Measurements from ENCODE around the gene PDCL2. TPM values are rescaled to one million over a fixed set of nuclear protein-coding genes. Genes with fewer than 3 reads are reported as not detected.

PDCL2 gene
- polyA plus RNA-seq, 4 donors = not detected

- no peaks in the 10 kb centered on the region for H3K4me1 ChIP-seq (ENCODE audit: control insufficient read depth in 3 of 3, insufficient read depth in 2 of 3, low read depth in 1 of 3, low read length in 2 of 3)
- H3K27me3 ChIP-seq (ENCODE audit: control insufficient read depth in 3 of 3, insufficient read depth in 3 of 3, low read length in 3 of 3) = no peaks in the 10 kb centered on the region
- WGBS, 3 donors = 60 to 77% (median 67%) methylated on average over 1 of the region's 1 CpG
- DNase-seq = no peak
- no peaks in the 10 kb centered on the region for H3K36me3 ChIP-seq (ENCODE audit: control insufficient read depth in 3 of 3, insufficient read depth in 2 of 3, low read depth in 1 of 3, low read length in 3 of 3)
- peaks cover 0 to 9% of the 10 kb centered on the region in 2 donors for H3K9me3 ChIP-seq (ENCODE audit: control insufficient read depth in 2 of 2, insufficient read depth in 1 of 2, low read depth in 1 of 2, low read length in 1 of 2)
- H3K27ac ChIP-seq (ENCODE audit: low read depth in 1 of 3, low read length in 2 of 3) = no peak overlapping the region
- no peak for FAIRE-seq
- no peak overlapping the region for H3K4me3 ChIP-seq (ENCODE audit: low read depth in 1 of 3, low read length in 3 of 3)
Measured at GRCh38 chr4:55575513-55575912, 16.5 kb downstream of the PDCL2 start.

- Histone ChIP-seq H3K4me1 (ENCODE audit: control insufficient read depth in 3 of 3, insufficient read depth in 2 of 3, low read depth in 1 of 3, low read length in 2 of 3) (no peaks in the 10 kb centered on the region), H3K9me3 (ENCODE audit: control insufficient read depth in 2 of 2, insufficient read depth in 1 of 2, low read depth in 1 of 2, low read length in 1 of 2) (peaks cover 0 to 9% of the 10 kb centered on the region in 2 donors), H3K27me3 (ENCODE audit: control insufficient read depth in 3 of 3, insufficient read depth in 3 of 3, low read length in 3 of 3) (no peaks in the 10 kb centered on the region), H3K36me3 (ENCODE audit: control insufficient read depth in 3 of 3, insufficient read depth in 2 of 3, low read depth in 1 of 3, low read length in 3 of 3) (no peaks in the 10 kb centered on the region), H3K4me3 (ENCODE audit: low read depth in 1 of 3, low read length in 3 of 3) (no peak overlapping the region), H3K27ac (ENCODE audit: low read depth in 1 of 3, low read length in 2 of 3) (no peak overlapping the region)
- no peak for DNase-seq
- WGBS, 3 donors = 54 to 59% (median 57%) methylated on average over 1 of the region's 1 CpG
- no peak for FAIRE-seq
Measured at GRCh38 chr4:55574252-55574651, 17.8 kb downstream of the PDCL2 start.

- FAIRE-seq (no peak), DNase-seq (no peak)
- 72 to 83% (median 78%) methylated on average over 3 of the region's 3 CpGs for whole genome bisulfite sequencing, 3 donors
- Histone ChIP-seq H3K36me3 (ENCODE audit: control insufficient read depth in 3 of 3, insufficient read depth in 2 of 3, low read depth in 1 of 3, low read length in 3 of 3) (no peaks in the 10 kb centered on the region), H3K27ac (ENCODE audit: low read depth in 1 of 3, low read length in 2 of 3) (no peak overlapping the region), H3K4me1 (ENCODE audit: control insufficient read depth in 3 of 3, insufficient read depth in 2 of 3, low read depth in 1 of 3, low read length in 2 of 3) (no peaks in the 10 kb centered on the region), H3K27me3 (ENCODE audit: control insufficient read depth in 3 of 3, insufficient read depth in 3 of 3, low read length in 3 of 3) (no peaks in the 10 kb centered on the region), H3K4me3 (ENCODE audit: low read depth in 1 of 3, low read length in 3 of 3) (no peak overlapping the region), H3K9me3 (ENCODE audit: control insufficient read depth in 2 of 2, insufficient read depth in 1 of 2, low read depth in 1 of 2, low read length in 1 of 2) (no peaks in the 10 kb centered on the region)
Measured at GRCh38 chr4:55571806-55572205, 20.2 kb downstream of the PDCL2 start.

GRCh38 chr4:55568905-55569504 is 23.0 kb downstream of the PDCL2 start:
- H3K27ac ChIP-seq (ENCODE audit: low read depth in 1 of 3, low read length in 2 of 3) = no peak overlapping the region
- no peaks in the 10 kb centered on the region for H3K9me3 ChIP-seq (ENCODE audit: control insufficient read depth in 2 of 2, insufficient read depth in 1 of 2, low read depth in 1 of 2, low read length in 1 of 2)
- DNase-seq (no peak), FAIRE-seq (no peak)
- no peak overlapping the region for H3K4me3 ChIP-seq (ENCODE audit: low read depth in 1 of 3, low read length in 3 of 3)
- no peaks in the 10 kb centered on the region for H3K27me3 ChIP-seq (ENCODE audit: control insufficient read depth in 3 of 3, insufficient read depth in 3 of 3, low read length in 3 of 3)
- H3K4me1 ChIP-seq (ENCODE audit: control insufficient read depth in 3 of 3, insufficient read depth in 2 of 3, low read depth in 1 of 3, low read length in 2 of 3) = no peaks in the 10 kb centered on the region
- 66 to 78% (median 70%) methylated on average over 1 of the region's 1 CpG for WGBS, 3 donors
- no peaks in the 10 kb centered on the region for H3K36me3 ChIP-seq (ENCODE audit: control insufficient read depth in 3 of 3, insufficient read depth in 2 of 3, low read depth in 1 of 3, low read length in 3 of 3)

GRCh38 chr4:55561889-55562288 is 30.2 kb downstream of the PDCL2 start:
- 93% methylated on average over 1 of the region's 1 CpG for WGBS, 3 donors
- H3K9me3 ChIP-seq (ENCODE audit: control insufficient read depth in 2 of 2, insufficient read depth in 1 of 2, low read depth in 1 of 2, low read length in 1 of 2) = no peaks in the 10 kb centered on the region

GRCh38 chr4:55560096-55560495 is 31.9 kb downstream of the PDCL2 start:
- 68 to 80% (median 69%) methylated on average over 3 of the region's 3 CpGs for WGBS, 3 donors
- no peak for FAIRE-seq
- Histone ChIP-seq H3K4me1 (ENCODE audit: control insufficient read depth in 3 of 3, insufficient read depth in 2 of 3, low read depth in 1 of 3, low read length in 2 of 3) (no peaks in the 10 kb centered on the region), H3K27me3 (ENCODE audit: control insufficient read depth in 3 of 3, insufficient read depth in 3 of 3, low read length in 3 of 3) (no peaks in the 10 kb centered on the region), H3K4me3 (ENCODE audit: low read depth in 1 of 3, low read length in 3 of 3) (no peak overlapping the region), H3K36me3 (ENCODE audit: control insufficient read depth in 3 of 3, insufficient read depth in 2 of 3, low read depth in 1 of 3, low read length in 3 of 3) (no peaks in the 10 kb centered on the region), H3K9me3 (ENCODE audit: control insufficient read depth in 2 of 2, insufficient read depth in 1 of 2, low read depth in 1 of 2, low read length in 1 of 2) (no peaks in the 10 kb centered on the region), H3K27ac (ENCODE audit: low read depth in 1 of 3, low read length in 2 of 3) (no peak overlapping the region)
- DNase-seq = no peak

More at GRCh38 chr4:55561889-55562288, 30.2 kb downstream of the PDCL2 start:
- FAIRE-seq = no peak
- H3K27me3 ChIP-seq (ENCODE audit: control insufficient read depth in 3 of 3, insufficient read depth in 3 of 3, low read length in 3 of 3) = no peaks in the 10 kb centered on the region
- no peak for DNase-seq
- H3K4me3 ChIP-seq (ENCODE audit: low read depth in 1 of 3, low read length in 3 of 3) = no peak overlapping the region
- no peaks in the 10 kb centered on the region for H3K36me3 ChIP-seq (ENCODE audit: control insufficient read depth in 3 of 3, insufficient read depth in 2 of 3, low read depth in 1 of 3, low read length in 3 of 3)
- no peaks in the 10 kb centered on the region for H3K4me1 ChIP-seq (ENCODE audit: control insufficient read depth in 3 of 3, insufficient read depth in 2 of 3, low read depth in 1 of 3, low read length in 2 of 3)
- no peak overlapping the region for H3K27ac ChIP-seq (ENCODE audit: low read depth in 1 of 3, low read length in 2 of 3)

- no peaks in the 10 kb centered on the region for H3K27me3 ChIP-seq (ENCODE audit: control insufficient read depth in 3 of 3, insufficient read depth in 3 of 3, low read length in 3 of 3)
- no peak overlapping the region for H3K27ac ChIP-seq (ENCODE audit: low read depth in 1 of 3, low read length in 2 of 3)
- DNase-seq = peak; percentile 32 to 48
- no peak overlapping the region for H3K4me3 ChIP-seq (ENCODE audit: low read depth in 1 of 3, low read length in 3 of 3)
- 21 to 45% (median 23%) methylated on average over 2 of the region's 2 CpGs for WGBS, 3 donors
- FAIRE-seq = no peak
- no peaks in the 10 kb centered on the region for H3K36me3 ChIP-seq (ENCODE audit: control insufficient read depth in 3 of 3, insufficient read depth in 2 of 3, low read depth in 1 of 3, low read length in 3 of 3)
- H3K9me3 ChIP-seq (ENCODE audit: control insufficient read depth in 2 of 2, insufficient read depth in 1 of 2, low read depth in 1 of 2, low read length in 1 of 2) = no peaks in the 10 kb centered on the region
- no peaks in the 10 kb centered on the region for H3K4me1 ChIP-seq (ENCODE audit: control insufficient read depth in 3 of 3, insufficient read depth in 2 of 3, low read depth in 1 of 3, low read length in 2 of 3)
Measured at GRCh38 chr4:55554453-55555030, 37.5 kb downstream of the PDCL2 start.

GRCh38 chr4:55553441-55554201 is 38.4 kb downstream of the PDCL2 start:
- no peaks in the 10 kb centered on the region for H3K4me1 ChIP-seq (ENCODE audit: control insufficient read depth in 3 of 3, insufficient read depth in 2 of 3, low read depth in 1 of 3, low read length in 2 of 3)
- no peaks in the 10 kb centered on the region for H3K9me3 ChIP-seq (ENCODE audit: control insufficient read depth in 2 of 2, insufficient read depth in 1 of 2, low read depth in 1 of 2, low read length in 1 of 2)
- 40 to 60% (median 46%) methylated on average over 10 of the region's 10 CpGs for WGBS, 3 donors
- no peaks in the 10 kb centered on the region for H3K36me3 ChIP-seq (ENCODE audit: control insufficient read depth in 3 of 3, insufficient read depth in 2 of 3, low read depth in 1 of 3, low read length in 3 of 3)
- H3K27ac ChIP-seq (ENCODE audit: low read depth in 1 of 3, low read length in 2 of 3) = no peak overlapping the region
- no peak for FAIRE-seq
- H3K4me3 ChIP-seq (ENCODE audit: low read depth in 1 of 3, low read length in 3 of 3) = peak overlapping the region in 1 of 3 donors; percentile 17
- no peaks in the 10 kb centered on the region for H3K27me3 ChIP-seq (ENCODE audit: control insufficient read depth in 3 of 3, insufficient read depth in 3 of 3, low read length in 3 of 3)
- peak in 1 of 2 donors; percentile 63 for DNase-seq

Data from small intestine (tissue), 7 donors.